NCI-H69 (cell line): ENCODE results near the gene FAAP100.
"Not testable (repeated sequence)": the region's sequence is repeated elsewhere in the genome, so short reads cannot be mapped to it uniquely, and the experiment has no call there.

Experiments used
- DNase-seq: peaks from one replicate; lab custom pipeline; 2025; lab: John Stamatoyannopoulos, UW

FAAP100 gene

DNA sequence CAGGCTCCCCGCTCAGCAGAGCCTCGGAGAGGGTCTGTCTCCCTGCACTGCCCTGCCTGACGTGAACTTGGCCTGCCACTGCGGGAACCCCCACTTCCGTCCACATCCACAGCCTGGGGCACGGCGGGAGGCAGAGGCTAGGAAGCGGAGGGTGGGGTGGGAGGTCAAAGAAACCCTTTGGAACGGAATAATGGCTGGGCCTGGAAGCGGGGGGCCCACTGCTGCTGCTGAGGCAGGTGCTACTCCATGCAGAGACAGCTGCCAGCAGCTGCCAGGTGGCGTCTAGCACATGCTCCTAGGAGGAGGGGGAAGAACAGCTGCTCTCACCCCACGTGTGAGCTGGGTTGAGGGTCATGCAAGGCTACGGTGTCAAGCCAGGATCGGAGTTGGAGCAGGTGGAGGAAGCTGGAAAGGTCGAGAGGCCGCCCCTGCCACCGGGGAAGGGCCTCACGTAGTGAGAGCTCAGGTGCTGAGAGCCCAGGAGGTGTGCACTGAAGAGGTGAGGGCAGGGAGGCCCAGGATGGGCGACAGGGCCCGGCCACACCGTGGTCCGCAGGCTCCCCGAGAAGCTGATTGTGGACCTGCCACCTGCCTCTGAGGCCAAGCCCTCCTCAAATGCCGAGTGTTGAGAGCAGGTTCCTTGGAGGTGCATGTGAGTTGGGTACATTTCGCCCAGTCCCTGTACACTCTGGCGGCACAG lies 14.1 kb downstream of the FAAP100 start:
- DNase-seq: peak; percentile 97

DNA sequence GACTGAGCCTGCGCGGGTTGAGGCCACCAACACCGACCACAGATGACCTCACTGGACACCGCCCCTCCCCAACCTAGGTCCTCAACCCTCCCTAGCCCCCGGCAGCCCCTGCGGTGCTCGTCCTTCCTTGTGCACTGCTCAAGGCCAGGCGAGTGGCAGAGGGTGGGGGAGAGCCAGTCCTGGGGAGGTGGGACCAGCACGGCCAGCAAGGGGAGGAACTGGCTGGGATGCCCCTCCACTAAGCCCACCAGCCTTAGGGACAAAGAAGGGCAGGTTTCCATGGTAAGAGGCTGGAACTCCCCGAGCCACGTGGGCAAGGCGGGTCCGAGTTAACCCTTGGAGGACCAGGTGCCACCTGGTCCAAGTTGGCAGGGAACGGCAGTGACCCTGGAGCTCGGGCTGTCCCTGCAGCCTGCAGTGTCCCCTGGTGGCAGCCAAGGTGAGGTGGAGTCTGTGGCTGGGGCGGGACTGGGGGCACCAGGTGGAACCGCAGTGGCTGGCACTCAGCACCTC lies 14.8 kb downstream of the FAAP100 start:
- DNase-seq: no peak

GRCh38 chr17:81536299-81537290 lies 15.6 kb downstream of the FAAP100 start:
- no peak for DNase-seq

DNA sequence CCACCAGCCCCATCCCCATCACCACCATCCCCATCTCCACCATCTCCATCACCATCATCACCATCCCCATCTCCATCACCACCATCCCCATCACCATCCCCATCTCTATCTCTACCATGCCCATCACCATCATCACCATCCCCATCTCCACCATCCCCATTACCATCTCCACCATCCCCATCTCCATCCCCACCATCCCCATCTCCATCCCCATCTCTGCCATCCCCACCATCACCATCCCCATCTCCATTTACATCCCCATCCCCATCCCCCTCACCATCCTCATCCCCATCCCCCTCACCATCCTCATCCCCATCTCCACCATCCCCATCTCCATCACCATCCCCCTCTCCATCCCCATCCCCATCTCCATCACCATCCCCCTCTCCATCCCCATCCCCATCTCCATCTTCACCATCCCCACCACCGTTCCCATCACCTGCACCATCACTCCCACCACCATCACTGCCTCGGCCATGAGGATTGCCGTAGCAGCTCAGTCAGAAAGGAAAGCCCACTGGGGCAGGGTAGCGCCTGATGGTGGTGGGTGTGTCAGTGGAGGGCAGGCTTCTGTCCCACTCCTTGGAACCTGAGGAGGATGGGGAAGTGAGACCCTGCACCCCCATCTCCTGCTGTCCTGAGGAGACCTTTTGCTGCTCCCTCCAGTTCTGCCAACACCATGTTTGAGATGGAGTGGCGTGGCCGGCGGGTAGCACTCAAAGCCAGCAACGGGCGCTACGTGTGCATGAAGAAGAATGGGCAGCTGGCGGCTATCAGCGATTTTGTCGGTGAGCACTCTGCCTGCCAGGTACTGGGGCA lies 16.5 kb downstream of the FAAP100 start:
- no peak for DNase-seq

DNA sequence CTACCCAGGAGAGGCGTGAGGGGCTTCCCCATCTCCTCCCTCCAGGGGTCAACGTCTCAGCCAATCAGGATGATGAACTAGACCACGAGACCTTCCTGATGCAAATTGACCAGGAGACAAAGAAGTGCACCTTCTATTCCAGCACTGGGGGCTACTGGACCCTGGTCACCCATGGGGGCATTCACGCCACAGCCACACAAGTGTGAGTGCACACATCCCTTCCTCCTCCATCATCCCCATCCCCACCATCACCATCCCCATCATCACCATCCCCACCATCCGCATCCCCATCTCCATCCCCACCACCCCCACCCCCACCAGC lies 17.2 kb downstream of the FAAP100 start:
- no peak for DNase-seq

DNA sequence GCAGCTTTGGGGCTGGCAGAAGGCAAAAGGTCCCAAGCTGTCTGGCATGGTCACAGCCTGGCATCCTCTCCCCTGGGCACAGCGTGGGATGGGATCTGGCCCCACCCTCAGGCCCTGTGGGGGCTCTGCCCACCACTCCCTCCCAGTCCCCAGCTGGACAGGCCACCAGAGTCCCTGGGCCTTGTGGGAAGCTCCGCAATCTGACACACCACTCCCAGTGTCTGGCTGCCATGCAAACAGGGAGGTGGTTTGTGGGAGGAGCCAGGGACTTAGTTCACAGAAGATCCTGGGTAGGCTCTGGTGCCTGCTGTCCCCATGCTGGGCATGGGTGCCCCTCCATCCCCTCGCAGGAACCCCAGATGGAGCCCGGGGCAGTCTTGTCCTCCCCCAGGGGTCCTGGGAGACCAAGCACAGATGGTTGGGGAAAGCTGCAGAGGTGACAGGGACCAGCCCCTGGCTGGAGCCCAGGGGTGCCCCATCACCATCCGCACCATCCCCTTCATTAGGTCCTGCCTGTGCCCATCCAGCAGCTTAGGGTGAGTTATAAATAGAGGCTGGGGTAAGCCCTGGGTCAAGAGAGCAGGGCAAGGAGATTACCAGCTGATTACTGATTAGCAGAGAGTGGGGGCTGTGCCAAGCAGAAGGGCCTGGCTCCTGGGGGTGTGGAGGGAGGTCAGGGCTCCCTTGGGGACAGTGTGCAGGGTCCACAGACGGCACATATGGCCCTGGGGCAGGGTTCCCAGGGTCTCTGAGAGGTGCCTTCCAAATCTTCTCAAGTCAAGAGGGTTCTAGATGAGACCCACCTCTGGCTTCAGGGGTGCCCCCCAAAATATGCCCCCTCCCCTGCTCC lies 17.8 kb downstream of the FAAP100 start:
- DNase-seq: peak; percentile 60

DNA sequence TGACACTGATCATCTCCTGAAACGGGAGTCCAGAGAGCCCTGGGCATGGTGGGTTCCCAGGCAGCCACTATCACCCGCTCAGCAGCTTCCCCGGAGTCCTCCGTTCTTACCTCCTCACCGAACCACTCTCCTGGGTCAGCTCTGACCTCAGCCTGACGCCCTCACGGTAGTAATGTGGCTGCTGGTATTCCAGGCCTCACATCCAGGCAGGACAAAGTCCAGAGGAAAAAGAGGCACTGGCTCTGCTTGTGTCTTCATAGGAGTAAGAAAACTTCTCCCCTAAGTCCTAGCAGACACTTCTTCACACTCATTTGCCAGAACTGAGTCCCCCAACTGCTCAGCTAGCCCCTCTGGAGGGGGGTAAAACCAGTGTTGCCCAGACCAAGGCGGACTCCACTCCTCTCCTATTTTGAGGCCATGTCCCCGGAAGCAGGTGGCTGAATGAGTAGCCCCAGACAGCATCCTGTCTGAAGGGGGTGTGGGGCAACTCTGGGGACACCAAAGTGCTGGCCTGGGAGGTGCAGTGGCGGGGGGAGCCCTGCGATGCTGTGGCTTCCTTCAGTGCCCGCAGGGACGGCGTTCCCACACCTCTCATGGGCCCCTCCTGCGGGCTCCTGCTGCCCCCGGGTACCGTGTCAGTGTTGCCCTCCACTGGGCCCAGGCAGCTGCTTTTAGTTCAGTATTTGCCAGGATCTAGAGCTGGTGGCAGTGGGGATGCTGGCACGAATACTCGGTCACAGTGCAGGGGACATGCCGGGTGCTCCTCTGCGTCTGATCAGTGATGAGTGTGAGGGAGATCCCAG lies 18.6 kb downstream of the FAAP100 start:
- no peak for DNase-seq

- no peak for DNase-seq
Measured at GRCh38 chr17:81532490-81533287, 19.5 kb downstream of the FAAP100 start.

GRCh38 chr17:81531998-81532404 lies 20.2 kb downstream of the FAAP100 start:
- DNase-seq: not testable (repeated sequence)

GRCh38 chr17:81531013-81531412 lies 21.1 kb downstream of the FAAP100 start:
- not testable (repeated sequence) for DNase-seq

DNA sequence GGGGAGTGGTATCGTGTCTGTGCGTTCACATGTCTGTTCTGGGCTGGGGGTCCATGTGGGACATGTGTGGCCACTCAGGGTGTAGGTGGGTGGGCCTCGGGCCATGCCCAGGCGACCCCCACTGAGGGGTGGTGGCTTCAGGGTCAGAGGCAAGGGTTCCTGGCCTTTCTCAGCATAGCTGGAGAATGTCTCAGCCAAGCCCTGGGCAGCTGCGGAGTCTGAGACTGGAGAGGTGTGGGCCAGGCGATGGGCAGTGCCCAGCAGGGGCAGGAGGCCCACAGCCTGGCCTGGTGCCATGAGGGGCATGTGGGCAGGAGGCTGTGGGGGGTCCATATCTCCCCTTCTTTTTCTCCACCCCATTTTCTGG lies 22.7 kb downstream of the FAAP100 start:
- no peak for DNase-seq

DNA sequence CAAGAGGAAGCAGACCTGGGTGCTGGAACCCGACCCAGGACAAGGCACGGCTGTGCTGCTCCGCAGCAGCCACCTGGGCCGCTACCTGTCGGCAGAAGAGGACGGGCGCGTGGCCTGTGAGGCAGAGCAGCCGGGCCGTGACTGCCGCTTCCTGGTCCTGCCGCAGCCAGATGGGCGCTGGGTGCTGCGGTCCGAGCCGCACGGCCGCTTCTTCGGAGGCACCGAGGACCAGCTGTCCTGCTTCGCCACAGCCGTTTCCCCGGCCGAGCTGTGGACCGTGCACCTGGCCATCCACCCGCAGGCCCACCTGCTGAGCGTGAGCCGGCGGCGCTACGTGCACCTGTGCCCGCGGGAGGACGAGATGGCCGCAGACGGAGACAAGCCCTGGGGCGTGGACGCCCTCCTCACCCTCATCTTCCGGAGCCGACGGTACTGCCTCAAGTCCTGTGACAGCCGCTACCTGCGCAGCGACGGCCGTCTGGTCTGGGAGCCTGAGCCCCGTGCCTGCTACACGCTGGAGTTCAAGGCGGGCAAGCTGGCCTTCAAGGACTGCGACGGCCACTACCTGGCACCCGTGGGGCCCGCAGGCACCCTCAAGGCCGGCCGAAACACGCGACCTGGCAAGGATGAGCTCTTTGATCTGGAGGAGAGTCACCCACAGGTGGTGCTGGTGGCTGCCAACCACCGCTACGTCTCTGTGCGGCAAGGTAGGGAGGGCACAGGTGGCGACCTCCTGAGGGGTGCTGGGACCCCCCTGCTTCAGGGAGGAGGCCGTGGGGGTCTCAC lies 23.3 kb downstream of the FAAP100 start:
- peak; percentile 78 for DNase-seq

- no peak for DNase-seq
Measured at GRCh38 chr17:81528384-81528650, 23.8 kb downstream of the FAAP100 start.

DNA sequence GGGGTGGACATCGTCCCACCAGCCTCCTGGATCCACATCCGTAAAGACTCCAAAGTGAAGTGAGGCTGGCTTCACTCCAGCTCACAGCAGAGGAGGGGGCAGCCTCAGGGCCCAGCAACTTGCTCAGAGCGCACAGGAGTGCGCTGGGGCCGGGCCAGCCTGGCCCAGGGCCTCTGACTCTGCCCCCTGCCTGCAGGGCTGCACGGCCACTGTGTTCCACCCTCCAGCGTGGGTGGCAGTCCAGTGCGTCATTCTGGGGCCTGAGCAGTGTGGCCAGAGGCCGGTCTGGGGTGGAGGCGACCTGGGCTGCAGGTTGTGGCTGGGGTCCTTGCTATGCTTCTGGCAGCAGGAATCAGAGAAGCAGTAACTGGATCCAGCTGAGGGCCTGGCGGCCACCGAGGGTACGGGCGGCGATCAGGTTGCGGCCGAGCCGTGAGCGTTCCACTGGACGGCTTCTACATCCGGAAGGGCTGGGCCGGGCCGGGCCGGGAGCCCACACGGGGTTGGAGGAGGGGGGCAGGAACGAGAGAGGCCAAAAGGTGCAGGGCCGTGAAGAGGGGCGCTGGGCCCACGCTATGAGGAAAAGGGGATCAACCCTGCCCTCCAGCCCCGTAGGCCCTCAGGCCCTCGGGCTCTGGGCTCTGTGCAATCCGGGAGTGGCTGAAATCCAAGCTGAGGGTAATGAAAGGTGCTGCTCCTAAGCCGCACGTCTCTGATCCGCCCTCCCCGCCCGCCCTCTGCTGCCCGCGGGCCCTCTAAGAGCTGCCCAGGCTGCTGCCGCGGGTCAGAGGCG lies 24.4 kb downstream of the FAAP100 start, which contains the start of gene FSCN2:
Gene FSCN2, plus strand, starts transcription at position 787 of the 793 bp plus-strand sequence. CDS start 155 bp downstream, outside the sequence.
- DNase-seq: no peak

DNA sequence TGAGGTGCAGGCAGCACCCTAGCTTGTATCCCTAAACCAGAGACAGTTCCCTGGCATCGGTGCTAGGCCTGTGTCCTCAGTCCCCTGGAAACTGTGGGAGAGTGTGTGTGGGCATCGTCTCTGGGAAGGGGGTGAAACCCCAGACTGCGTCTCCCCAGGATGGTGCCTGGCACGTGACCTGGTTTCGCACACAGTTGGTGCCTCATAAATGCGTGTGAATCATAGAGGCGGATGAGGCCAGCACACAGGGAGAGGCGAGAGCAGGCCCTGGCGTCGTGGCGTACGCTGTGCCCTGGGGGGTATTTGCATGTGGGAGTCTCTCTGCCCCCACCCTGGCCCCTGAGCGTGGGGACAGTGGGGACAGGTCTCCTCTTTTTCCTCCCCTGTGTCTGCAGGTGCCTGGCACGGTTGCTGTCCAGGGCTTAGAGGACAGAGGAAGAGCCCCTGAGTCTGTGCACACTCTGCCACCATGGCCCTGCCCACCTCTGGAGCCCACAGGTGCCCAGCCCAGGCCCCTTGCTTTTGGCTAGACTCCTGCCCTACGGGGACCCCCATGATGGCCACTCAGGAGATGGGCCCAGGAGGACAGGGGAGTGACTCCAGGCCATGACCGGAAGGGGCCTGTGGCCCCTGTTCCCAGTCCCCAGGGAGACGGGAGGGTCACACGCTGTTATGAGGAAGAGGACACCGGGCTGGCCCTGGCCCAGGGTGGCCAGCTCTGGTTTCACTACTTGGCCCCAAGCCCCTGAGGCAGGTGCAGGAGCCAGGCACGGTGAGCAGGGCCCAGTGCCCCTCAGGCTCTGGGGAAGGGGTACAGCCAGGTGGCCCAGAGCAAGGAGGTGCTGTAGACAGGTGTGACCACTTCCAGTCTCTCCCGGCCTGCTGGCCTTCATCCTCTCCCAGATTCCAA lies 25.2 kb downstream of the FAAP100 start:
- no peak for DNase-seq

- DNase-seq: no peak
Measured at GRCh38 chr17:81524865-81525159, 27.3 kb downstream of the FAAP100 start.
